VCaP (cell line): Measurements from ENCODE around the gene CATSPERZ.

ENCODE experiments used
- H3K27ac ChIP-seq: fragments of 450-650 bp; 2 replicates; pipeline ENCODE4 v1.5.1; 2017
- CTCF ChIP-seq: fragments of 450-650 bp; conservative IDR thresholded peaks from 2 replicates; pipeline ENCODE4 v1.5.1; 2017; ENCODE audit warnings: mild to moderate bottlenecking, moderate library complexity

CATSPERZ gene

DNA sequence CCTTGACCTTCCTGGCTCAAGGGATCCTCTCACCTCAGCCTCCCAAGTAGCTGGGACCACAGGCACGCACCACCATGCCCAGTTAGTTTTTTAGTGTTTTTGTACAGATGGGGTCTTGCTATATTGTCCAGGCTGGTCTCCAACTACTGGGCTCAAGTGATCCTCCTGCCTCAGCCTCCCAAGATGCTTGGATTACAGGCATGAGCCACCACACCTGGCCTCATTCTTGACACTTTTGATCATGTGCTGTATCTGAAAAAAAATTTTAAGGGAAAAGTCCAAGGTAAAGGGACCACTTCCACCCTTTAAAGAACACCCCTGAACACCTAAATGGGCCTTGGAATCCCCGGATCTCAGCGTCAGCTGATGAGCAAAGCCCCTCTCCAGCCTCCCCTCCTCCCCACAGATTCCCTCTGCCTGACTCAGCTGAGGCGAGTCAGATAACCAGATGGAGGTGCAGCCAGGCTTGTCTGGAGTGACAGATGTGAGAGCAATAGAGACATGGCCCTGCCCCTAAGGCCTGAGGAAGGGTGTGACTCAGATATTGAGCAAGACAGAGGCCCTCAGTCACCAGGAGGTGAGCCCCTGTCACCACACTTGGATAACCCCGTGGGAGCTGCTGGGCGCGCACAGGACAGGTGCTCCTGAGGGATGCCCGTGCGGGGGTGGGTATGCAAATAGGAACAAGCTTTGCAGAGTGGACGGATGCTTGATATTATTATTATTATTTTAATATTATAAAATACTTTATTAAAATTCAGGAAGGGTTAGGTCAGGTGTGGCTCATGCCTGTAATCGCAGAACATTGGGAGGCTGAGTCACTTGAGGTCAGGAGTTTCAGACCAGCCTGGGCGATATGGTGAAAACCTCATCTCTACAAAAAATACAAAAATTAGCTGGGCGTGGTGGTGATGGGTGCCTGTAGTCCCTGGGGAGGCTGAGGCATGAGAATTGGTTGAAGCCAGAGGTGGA lies 34.9 kb downstream of the CATSPERZ start:
- no peak overlapping the region for H3K27ac ChIP-seq
- no peak for TF ChIP-seq CTCF

DNA sequence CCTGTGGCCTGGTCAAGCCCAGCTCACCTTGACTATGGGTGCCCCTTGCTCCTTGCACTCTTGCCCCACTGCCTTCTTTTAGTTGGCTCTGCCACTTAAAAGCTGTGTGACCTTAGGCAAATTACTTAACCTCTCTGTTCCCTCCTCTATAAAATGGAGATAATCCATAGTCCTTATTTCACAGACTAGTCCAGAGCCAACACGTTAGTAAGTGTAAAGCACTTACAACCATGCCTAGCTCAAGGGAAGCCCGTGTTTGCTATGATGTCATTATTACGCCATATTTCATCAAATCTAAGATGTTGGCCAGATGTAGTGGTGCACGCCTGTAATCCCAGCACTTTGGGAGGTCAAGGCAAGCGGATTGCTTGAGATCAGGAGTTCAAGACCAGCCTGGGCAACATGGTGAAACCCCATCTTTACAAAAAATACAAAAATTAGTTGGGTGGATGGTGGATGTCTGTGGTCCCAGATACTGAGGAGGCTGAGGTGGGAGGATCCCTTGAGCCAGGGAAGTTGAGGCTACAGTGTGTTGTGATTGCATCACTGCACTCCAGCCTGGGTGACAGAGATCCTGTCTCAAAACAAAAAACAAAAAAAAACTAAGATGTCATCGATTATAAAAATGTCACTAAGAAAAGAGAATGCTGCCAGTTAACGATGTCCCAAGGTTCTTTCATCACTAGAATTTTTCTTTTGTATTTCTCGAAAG lies 37.5 kb downstream of the CATSPERZ start:
- TF ChIP-seq CTCF: no peak
- no peak overlapping the region for H3K27ac ChIP-seq

DNA sequence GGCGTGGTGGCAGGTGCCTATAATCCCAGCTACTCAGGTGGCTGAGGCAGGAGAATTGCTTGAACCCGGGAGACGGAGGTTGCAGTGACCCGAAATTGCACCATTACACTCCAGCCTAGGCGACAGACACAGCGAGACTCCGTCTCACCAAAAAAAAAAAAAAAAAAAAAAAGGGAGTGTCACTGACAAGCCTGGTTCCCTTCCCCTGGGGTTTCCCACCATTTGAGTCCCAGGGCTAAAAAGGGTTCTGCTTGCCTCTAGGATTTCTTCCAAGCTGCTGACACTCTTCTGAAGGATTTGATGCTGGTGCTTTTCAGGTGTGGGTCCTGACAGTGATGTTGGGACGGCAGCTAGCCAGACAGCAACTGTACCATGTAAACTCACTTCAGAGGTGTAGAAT lies 38.6 kb downstream of the CATSPERZ start:
- no peak overlapping the region for H3K27ac ChIP-seq

DNA sequence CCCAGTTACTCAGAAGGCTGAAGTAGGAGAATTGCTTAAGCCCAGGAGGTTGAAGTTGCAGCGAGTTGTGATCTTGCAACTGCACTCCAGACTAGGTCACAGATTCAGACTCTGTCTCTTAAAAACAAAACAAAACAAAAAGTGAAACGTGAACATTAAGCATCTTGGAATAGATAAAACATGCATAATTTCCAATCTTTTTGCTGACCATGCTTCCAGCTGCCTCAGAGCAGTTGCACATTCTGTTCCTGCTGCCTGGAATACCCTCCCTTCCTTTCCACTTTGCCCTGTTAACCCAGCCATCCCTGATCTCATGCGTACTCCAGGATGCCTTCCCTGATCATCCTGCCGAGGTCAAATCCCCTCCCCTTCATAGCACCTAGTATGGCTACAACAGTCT lies 39.1 kb downstream of the CATSPERZ start:
- no peak for TF ChIP-seq CTCF
- H3K27ac ChIP-seq: no peak overlapping the region; the same call in 1 of the 2 replicates

More for the DNA sequence above, 38.6 kb downstream of the CATSPERZ start:
- no peak for TF ChIP-seq CTCF

- TF ChIP-seq CTCF: no peak
- peak within 1 kb of the TSS; percentile 94; the same call in 1 of the 2 replicates for H3K27ac ChIP-seq
Measured at GRCh38 chr11:64339754-64340408, 39.7 kb downstream of the CATSPERZ start, which contains the start of gene CCDC88B. Gene CCDC88B (plus strand): TSS chr11:64340204. CDS start chr11:64340267, 63 bp downstream.

DNA sequence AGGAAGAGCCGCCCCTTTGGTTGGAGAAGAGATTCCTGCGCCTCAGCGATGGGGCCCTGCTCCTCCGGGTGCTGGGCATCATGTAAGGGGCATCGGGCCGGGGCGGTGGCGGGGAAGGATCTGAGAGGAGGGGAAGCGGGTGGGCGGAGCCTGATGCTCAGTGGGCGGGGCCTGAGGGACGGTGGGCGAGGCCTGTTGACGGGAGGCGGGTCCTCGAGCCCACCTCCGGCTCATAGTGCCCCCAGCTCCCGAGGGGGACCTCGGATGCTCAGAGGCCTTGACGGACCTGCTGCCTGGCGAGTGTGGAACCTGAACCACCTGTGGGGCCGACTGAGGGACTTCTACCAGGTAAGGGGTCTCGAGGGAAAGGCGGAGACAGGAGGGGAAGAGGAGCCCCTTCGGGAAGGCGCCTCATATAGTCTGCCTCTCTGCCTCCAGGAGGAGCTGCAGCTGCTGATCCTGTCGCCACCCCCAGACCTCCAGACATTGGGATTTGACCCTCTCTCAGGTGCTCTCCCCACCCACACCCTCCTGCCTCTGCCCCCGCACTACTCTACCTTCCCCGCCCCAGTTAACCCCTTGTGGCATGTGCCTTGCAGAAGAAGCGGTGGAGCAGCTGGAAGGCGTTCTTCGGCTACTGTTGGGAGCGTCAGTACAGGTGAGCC lies 40.6 kb downstream of the CATSPERZ start:
- 0 out of 2 replicates have a peak, but pooled peaks have one; percentile 14 for TF ChIP-seq CTCF

More for the DNA sequence above, 40.6 kb downstream of the CATSPERZ start:
- peak overlapping the region; percentile 94; the same call in 1 of the 2 replicates for H3K27ac ChIP-seq
